ENCODE results near the gene CAMK1.

The CAMK1 gene

GRCh38 chr3:9762871-9763270 is 6.9 kb downstream of the CAMK1 start:
- H3K4me3 ChIP-seq (ENCODE audit: low read depth, low read length), result no peak overlapping the region
- no peak for TF ChIP-seq CTCF (IDR thresholded peaks at IDR 0.05; ENCODE audit: low read depth, low read length, missing control alignments)
- DNase-seq (ENCODE audit: low read depth), result no peak

GRCh38 chr3:9761919-9762318 is 7.8 kb downstream of the CAMK1 start:
- DNase-seq (ENCODE audit: low read depth), result no peak
- no peak for TF ChIP-seq CTCF (IDR thresholded peaks at IDR 0.05; ENCODE audit: low read depth, low read length, missing control alignments)
- H3K4me3 ChIP-seq (ENCODE audit: low read depth, low read length), result no peak overlapping the region

- DNase-seq (ENCODE audit: low read depth), result no peak
- no peak overlapping the region for H3K4me3 ChIP-seq (ENCODE audit: low read depth, low read length)
- TF ChIP-seq CTCF (IDR thresholded peaks at IDR 0.05; ENCODE audit: low read depth, low read length, missing control alignments), result no peak
Observed at GRCh38 chr3:9760779-9761505, 8.8 kb downstream of the CAMK1 start.

GRCh38 chr3:9757427-9757826 is 12.3 kb downstream of the CAMK1 start:
- H3K4me3 ChIP-seq (ENCODE audit: low read depth, low read length), result no peak overlapping the region
- no peak for DNase-seq (ENCODE audit: low read depth)
- TF ChIP-seq CTCF (IDR thresholded peaks at IDR 0.05; ENCODE audit: low read depth, low read length, missing control alignments), result no peak

- TF ChIP-seq CTCF (IDR thresholded peaks at IDR 0.05; ENCODE audit: low read depth, low read length, missing control alignments), result no peak
- DNase-seq (ENCODE audit: low read depth), result no peak
- no peak overlapping the region for H3K4me3 ChIP-seq (ENCODE audit: low read depth, low read length)
Observed at GRCh38 chr3:9754678-9755077, 15.1 kb downstream of the CAMK1 start.

- DNase-seq (ENCODE audit: low read depth), result no peak
- TF ChIP-seq CTCF (IDR thresholded peaks at IDR 0.05; ENCODE audit: low read depth, low read length, missing control alignments), result no peak
- H3K4me3 ChIP-seq (ENCODE audit: low read depth, low read length), result peak overlapping the region; percentile 66
Observed at GRCh38 chr3:9750556-9751411, 19.0 kb downstream of the CAMK1 start.
